ENCODE results near the gene TXLNB. TPM values are rescaled to one million over a fixed set of nuclear protein-coding genes. Genes with fewer than 3 reads are reported as not detected.

The TXLNB gene
- total RNA-seq, 1 donor from 2014 or later = not detected

GRCh38 chr6:139336488-139336887 lies 44.7 kb upstream of the TXLNB start:
- H3K27ac Mint-ChIP-seq = no peak overlapping the region
- TF ChIP-seq CTCF (IDR thresholded peaks at IDR 0.05; ENCODE audit: unreplicated experiment) = no peak
- H3K4me3 Mint-ChIP-seq (ENCODE audit: low read depth) = no peak overlapping the region
- peaks cover 3% of the 10 kb centered on the region for H3K9me3 Mint-ChIP-seq (ENCODE audit: low read depth)
- no peaks in the 10 kb centered on the region for H3K4me1 Mint-ChIP-seq (ENCODE audit: low read depth)
- no peak for DNase-seq (ENCODE audit: low spot score, unreplicated experiment)
- no peaks in the 10 kb centered on the region for H3K36me3 Mint-ChIP-seq (ENCODE audit: insufficient read depth)
- H3K27me3 Mint-ChIP-seq = no peaks in the 10 kb centered on the region

GRCh38 chr6:139335447-139336210 lies 43.8 kb upstream of the TXLNB start:
- H3K9me3 Mint-ChIP-seq (ENCODE audit: low read depth) = no peaks in the 10 kb centered on the region

GRCh38 chr6:139334806-139335446 lies 43.1 kb upstream of the TXLNB start:
- no peaks in the 10 kb centered on the region for H3K4me1 Mint-ChIP-seq (ENCODE audit: low read depth)
- no peak overlapping the region for H3K27ac Mint-ChIP-seq
- no peak for TF ChIP-seq CTCF (IDR thresholded peaks at IDR 0.05; ENCODE audit: unreplicated experiment)
- no peak overlapping the region for H3K4me3 Mint-ChIP-seq (ENCODE audit: low read depth)
- no peaks in the 10 kb centered on the region for H3K36me3 Mint-ChIP-seq (ENCODE audit: insufficient read depth)
- DNase-seq (ENCODE audit: low spot score, unreplicated experiment) = no peak
- no peaks in the 10 kb centered on the region for H3K27me3 Mint-ChIP-seq
- H3K9me3 Mint-ChIP-seq (ENCODE audit: low read depth) = no peaks in the 10 kb centered on the region

More at GRCh38 chr6:139335447-139336210, 43.8 kb upstream of the TXLNB start:
- no peak for DNase-seq (ENCODE audit: low spot score, unreplicated experiment)
- TF ChIP-seq CTCF (IDR thresholded peaks at IDR 0.05; ENCODE audit: unreplicated experiment) = no peak
- Mint-ChIP-seq H3K4me1 (ENCODE audit: low read depth) (no peaks in the 10 kb centered on the region), H3K27me3 (no peaks in the 10 kb centered on the region), H3K4me3 (ENCODE audit: low read depth) (no peak overlapping the region), H3K27ac (no peak overlapping the region), H3K36me3 (ENCODE audit: insufficient read depth) (no peaks in the 10 kb centered on the region)

- no peak overlapping the region for H3K4me3 Mint-ChIP-seq (ENCODE audit: low read depth)
- TF ChIP-seq CTCF (IDR thresholded peaks at IDR 0.05; ENCODE audit: unreplicated experiment) = no peak
- H3K36me3 Mint-ChIP-seq (ENCODE audit: insufficient read depth) = no peaks in the 10 kb centered on the region
- H3K27me3 Mint-ChIP-seq = no peaks in the 10 kb centered on the region
- no peaks in the 10 kb centered on the region for H3K9me3 Mint-ChIP-seq (ENCODE audit: low read depth)
- no peak overlapping the region for H3K27ac Mint-ChIP-seq
- no peaks in the 10 kb centered on the region for H3K4me1 Mint-ChIP-seq (ENCODE audit: low read depth)
- no peak for DNase-seq (ENCODE audit: low spot score, unreplicated experiment)
Observed at GRCh38 chr6:139330826-139331500, 39.2 kb upstream of the TXLNB start.

- Mint-ChIP-seq H3K27ac (no peak overlapping the region), H3K4me1 (ENCODE audit: low read depth) (no peaks in the 10 kb centered on the region), H3K9me3 (ENCODE audit: low read depth) (no peaks in the 10 kb centered on the region), H3K36me3 (ENCODE audit: insufficient read depth) (no peaks in the 10 kb centered on the region), H3K27me3 (no peaks in the 10 kb centered on the region), H3K4me3 (ENCODE audit: low read depth) (no peak overlapping the region)
- TF ChIP-seq CTCF (IDR thresholded peaks at IDR 0.05; ENCODE audit: unreplicated experiment) = no peak
- DNase-seq (ENCODE audit: low spot score, unreplicated experiment) = no peak
Observed at GRCh38 chr6:139330306-139330705, 38.5 kb upstream of the TXLNB start.
